ENCODE results near the gene ITSN1.
A peak's percentile ranks its signal among the peaks of the same experiment; 100 is the strongest.

ITSN1 gene

DNA sequence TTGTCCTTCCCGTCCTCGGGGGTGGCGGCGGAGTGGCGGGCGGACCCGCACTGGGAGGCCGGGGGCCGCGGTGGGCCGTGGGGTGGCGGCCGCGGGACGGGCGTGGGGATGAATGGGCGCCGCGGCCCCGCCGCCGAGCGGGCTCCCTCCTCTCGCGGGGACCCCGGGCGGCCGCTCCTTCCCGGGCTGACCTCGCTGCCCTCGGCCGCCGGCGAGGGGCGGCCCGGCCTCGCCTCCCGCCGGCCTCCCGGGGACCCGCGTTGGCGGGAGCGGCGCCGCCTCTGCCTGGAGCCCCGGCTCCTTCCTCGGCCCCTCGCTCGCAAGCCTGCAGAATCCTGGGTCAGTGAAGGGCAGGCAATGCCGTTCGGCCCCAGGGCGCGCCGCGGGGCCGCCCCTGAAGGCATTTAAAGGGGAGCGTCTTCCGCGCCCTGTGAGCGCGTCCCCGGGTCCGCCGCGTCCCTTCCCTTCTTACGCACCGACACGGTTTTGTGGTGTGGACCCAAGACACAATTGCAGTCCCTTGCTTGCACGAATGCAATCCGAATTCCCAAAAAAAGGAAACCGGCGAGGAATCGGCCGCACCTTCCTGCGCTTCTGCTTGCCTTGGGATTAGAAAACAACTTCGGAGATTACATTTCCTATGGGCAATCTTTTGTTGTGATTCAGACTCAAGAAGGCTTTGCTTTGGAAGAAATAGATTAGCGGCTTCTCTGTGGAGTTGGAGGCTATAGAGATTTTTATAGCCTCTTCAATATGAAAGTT is 776 bp downstream of the ITSN1 start:
- DNase-seq (peak in 2 of 3 experiments; percentile 4 to 5), ATAC-seq (replicated peaks) (no peak)
- Mint-ChIP-seq H3K27ac (no peak overlapping the region), H3K4me1 (ENCODE audit: low read depth in 2 of 2) (peaks cover 8 to 14% of the 10 kb centered on the region in 2 donors), H3K9me3 (no peaks in the 10 kb centered on the region), H3K4me3 (peak overlapping the region; percentile 84 to 85), H3K27me3 (peaks cover 0 to 17% of the 10 kb centered on the region in 2 donors), H3K36me3 (ENCODE audit: insufficient read depth) (peaks cover 4% of the 10 kb centered on the region)

GRCh38 chr21:33643658-33644311 is 1.5 kb downstream of the ITSN1 start:
- H3K4me3 Mint-ChIP-seq, result peak overlapping the region; percentile 84 to 85
- peaks cover 8 to 14% of the 10 kb centered on the region in 2 donors for H3K4me1 Mint-ChIP-seq (ENCODE audit: low read depth in 2 of 2)
- no peak for DNase-seq
- ATAC-seq (replicated peaks), result no peak
- H3K36me3 Mint-ChIP-seq (ENCODE audit: insufficient read depth), result peaks cover 4% of the 10 kb centered on the region
- no peak overlapping the region for H3K27ac Mint-ChIP-seq
- no peaks in the 10 kb centered on the region for H3K9me3 Mint-ChIP-seq
- H3K27me3 Mint-ChIP-seq, result peaks cover 0 to 17% of the 10 kb centered on the region in 2 donors

DNA sequence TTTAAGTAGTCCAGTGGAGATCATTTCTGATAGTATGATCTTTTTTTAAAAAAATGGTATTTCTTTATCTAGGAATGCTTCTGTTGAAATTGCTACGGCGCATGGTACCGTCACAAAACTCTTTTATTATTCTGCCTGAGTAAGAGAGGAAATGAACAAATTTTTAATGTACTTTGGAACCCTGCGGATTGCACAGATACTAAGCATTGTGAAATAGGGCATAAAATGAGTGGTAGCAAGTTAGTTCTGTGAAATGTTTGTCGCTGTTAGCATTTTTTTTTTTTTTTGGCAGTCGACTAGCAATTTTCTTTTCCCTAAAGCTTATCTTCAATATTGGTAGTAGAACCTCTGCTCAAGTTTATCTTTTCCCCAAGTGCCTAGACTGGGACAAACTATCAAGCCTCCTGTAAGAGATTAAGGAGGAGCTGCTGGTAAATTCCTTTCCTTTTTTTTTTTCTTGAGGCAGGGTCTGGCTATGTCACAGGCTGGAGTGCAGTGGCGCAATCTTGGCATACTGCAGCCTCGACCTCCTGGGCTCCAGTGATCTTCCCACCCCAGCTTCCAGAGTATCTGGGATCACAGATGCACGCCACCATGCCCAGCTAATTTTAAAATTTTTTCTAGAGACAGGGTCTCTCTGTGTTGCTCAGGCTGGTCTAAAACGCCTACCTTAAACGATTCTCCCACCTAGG is 2.2 kb downstream of the ITSN1 start:
- Mint-ChIP-seq H3K27me3 (peaks cover 0 to 17% of the 10 kb centered on the region in 2 donors), H3K36me3 (ENCODE audit: insufficient read depth) (peaks cover 4% of the 10 kb centered on the region), H3K4me1 (ENCODE audit: low read depth in 2 of 2) (peaks cover 8 to 14% of the 10 kb centered on the region in 2 donors), H3K4me3 (peak overlapping the region in 1 of 2 donors; percentile 84), H3K27ac (no peak overlapping the region), H3K9me3 (no peaks in the 10 kb centered on the region)
- ATAC-seq (replicated peaks), result no peak
- DNase-seq, result no peak

GRCh38 chr21:33645730-33646129 is 3.4 kb downstream of the ITSN1 start:
- H3K4me1 Mint-ChIP-seq (ENCODE audit: low read depth in 2 of 2), result peaks cover 8 to 14% of the 10 kb centered on the region in 2 donors
- H3K27ac Mint-ChIP-seq, result no peak overlapping the region
- no peak for ATAC-seq (replicated peaks)

GRCh38 chr21:33647587-33647986 is 5.3 kb downstream of the ITSN1 start:
- no peak overlapping the region for H3K27ac Mint-ChIP-seq
- H3K4me3 Mint-ChIP-seq, result no peak overlapping the region
- DNase-seq (no peak), ATAC-seq (replicated peaks) (no peak)
- H3K36me3 Mint-ChIP-seq (ENCODE audit: insufficient read depth), result no peaks in the 10 kb centered on the region
- H3K27me3 Mint-ChIP-seq, result peaks cover 0 to 17% of the 10 kb centered on the region in 2 donors
- peaks cover 0 to 5% of the 10 kb centered on the region in 2 donors for H3K4me1 Mint-ChIP-seq (ENCODE audit: low read depth in 2 of 2)
- H3K9me3 Mint-ChIP-seq, result no peaks in the 10 kb centered on the region

More at GRCh38 chr21:33645730-33646129, 3.4 kb downstream of the ITSN1 start:
- Mint-ChIP-seq H3K36me3 (ENCODE audit: insufficient read depth) (peaks cover 4% of the 10 kb centered on the region), H3K27me3 (peaks cover 0 to 17% of the 10 kb centered on the region in 2 donors), H3K4me3 (no peak overlapping the region), H3K9me3 (no peaks in the 10 kb centered on the region)
- DNase-seq, result no peak

DNA sequence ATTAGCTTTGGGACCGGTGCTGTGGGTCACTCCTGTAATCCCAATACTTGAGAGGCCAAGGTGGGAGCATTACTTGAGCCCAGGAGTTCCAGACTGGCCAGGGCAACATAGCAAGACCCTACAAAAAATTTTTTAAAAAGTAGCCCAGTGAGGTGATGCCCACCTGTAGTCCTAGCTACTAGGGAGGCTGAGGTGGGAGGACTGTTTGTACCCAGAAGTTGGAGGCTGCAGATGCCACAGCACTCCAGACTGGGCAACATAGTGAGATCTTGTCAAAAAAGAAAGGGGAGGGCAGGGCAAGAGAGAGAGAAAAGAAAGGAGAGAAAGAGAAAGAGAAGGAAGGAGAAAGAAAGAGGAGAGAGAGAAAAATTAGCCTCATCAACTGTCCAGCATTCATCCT is 6.3 kb downstream of the ITSN1 start:
- DNase-seq (no peak), ATAC-seq (replicated peaks) (no peak)
- Mint-ChIP-seq H3K4me3 (no peak overlapping the region), H3K9me3 (no peaks in the 10 kb centered on the region), H3K27me3 (peaks cover 0 to 13% of the 10 kb centered on the region in 2 donors), H3K27ac (no peak overlapping the region), H3K36me3 (ENCODE audit: insufficient read depth) (no peaks in the 10 kb centered on the region), H3K4me1 (ENCODE audit: low read depth in 2 of 2) (peaks cover 0 to 3% of the 10 kb centered on the region in 2 donors)

GRCh38 chr21:33650230-33650629 is 7.9 kb downstream of the ITSN1 start:
- ATAC-seq (replicated peaks) (no peak), DNase-seq (no peak)
- H3K36me3 Mint-ChIP-seq (ENCODE audit: insufficient read depth), result no peaks in the 10 kb centered on the region
- no peaks in the 10 kb centered on the region for H3K27me3 Mint-ChIP-seq
- no peaks in the 10 kb centered on the region for H3K9me3 Mint-ChIP-seq
- no peak overlapping the region for H3K4me3 Mint-ChIP-seq
- H3K27ac Mint-ChIP-seq, result no peak overlapping the region
- H3K4me1 Mint-ChIP-seq (ENCODE audit: low read depth in 2 of 2), result no peaks in the 10 kb centered on the region

DNA sequence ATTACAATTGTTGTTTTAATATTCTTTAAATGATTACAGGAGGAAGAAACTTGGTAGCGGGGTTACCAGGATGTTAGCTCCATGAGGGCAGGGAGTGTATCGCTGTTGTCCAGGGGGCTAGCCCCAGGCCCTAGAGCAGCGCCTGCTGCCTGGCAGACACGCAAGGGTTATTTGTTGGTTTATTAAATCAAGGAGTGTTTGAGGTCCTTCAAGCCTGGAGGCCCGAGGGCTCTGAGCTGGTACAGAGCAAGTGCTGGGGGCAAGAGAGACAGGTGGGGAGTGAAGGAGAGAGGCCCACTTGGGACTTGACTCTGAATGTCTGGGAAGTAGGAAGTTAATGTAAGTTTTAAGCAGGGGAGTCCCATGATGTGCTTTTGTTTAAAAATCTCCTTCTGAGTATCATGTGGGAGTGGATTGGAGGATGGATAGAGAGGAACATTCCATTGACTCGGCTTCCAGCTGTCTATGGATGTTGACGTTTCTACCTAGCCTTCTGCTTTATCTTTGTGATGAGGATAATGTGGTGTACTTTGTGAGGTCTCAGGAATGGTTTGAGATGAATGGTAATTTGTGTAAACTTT is 8.7 kb downstream of the ITSN1 start:
- H3K36me3 Mint-ChIP-seq (ENCODE audit: insufficient read depth), result no peaks in the 10 kb centered on the region
- H3K4me1 Mint-ChIP-seq (ENCODE audit: low read depth in 2 of 2), result no peaks in the 10 kb centered on the region
- ATAC-seq (replicated peaks) (no peak), DNase-seq (no peak)
- H3K27me3 Mint-ChIP-seq, result no peaks in the 10 kb centered on the region
- no peak overlapping the region for H3K27ac Mint-ChIP-seq
- no peaks in the 10 kb centered on the region for H3K9me3 Mint-ChIP-seq
- no peak overlapping the region for H3K4me3 Mint-ChIP-seq

DNA sequence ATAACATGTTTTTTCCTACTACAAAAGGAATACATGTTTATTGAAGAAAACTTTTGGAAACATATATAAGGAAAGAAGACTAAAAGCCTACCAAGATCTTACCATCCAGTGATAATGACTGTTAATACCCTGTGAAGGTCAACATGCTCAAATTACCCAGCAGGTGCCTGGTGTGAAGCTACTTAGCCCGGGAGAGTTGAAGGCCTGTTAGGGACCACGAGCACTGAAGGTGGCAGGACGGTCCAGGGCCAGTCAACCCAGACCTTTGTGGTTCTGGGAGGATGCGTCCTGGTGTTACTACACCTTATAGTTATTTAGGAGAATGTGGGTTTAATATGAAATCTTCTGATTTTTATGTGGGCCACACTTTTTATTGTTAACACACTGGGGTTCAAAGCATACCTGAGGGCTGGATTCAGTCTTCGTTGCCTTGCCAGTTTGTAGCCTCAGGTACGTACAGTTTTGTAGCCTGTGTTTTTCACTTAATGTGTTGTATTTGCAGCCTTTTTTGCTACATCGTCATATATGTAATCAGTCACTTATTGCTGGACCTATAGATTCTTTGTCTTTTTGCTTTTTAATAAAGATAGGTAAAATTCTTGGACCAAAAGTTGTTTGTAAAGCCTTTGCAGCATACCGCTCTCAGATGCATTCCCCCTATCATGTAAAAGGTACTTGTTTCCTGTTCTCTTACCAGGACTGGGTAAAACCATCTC is 9.8 kb downstream of the ITSN1 start:
- Mint-ChIP-seq H3K27me3 (peaks cover 0 to 3% of the 10 kb centered on the region in 2 donors), H3K9me3 (no peaks in the 10 kb centered on the region), H3K4me3 (no peak overlapping the region), H3K36me3 (ENCODE audit: insufficient read depth) (no peaks in the 10 kb centered on the region), H3K4me1 (ENCODE audit: low read depth in 2 of 2) (no peaks in the 10 kb centered on the region), H3K27ac (no peak overlapping the region)
- DNase-seq (no peak), ATAC-seq (replicated peaks) (no peak)

- H3K4me1 Mint-ChIP-seq (ENCODE audit: low read depth in 2 of 2), result no peaks in the 10 kb centered on the region
- no peak overlapping the region for H3K4me3 Mint-ChIP-seq
- peaks cover 0 to 17% of the 10 kb centered on the region in 2 donors for H3K27me3 Mint-ChIP-seq
- no peak for DNase-seq
- no peaks in the 10 kb centered on the region for H3K36me3 Mint-ChIP-seq (ENCODE audit: insufficient read depth)
- ATAC-seq (replicated peaks), result no peak
- H3K9me3 Mint-ChIP-seq, result no peaks in the 10 kb centered on the region
- H3K27ac Mint-ChIP-seq, result no peak overlapping the region
Measured at GRCh38 chr21:33654412-33654811, 12.1 kb downstream of the ITSN1 start.

GRCh38 chr21:33655588-33656221 is 13.4 kb downstream of the ITSN1 start:
- Mint-ChIP-seq H3K27me3 (peaks cover 8 to 17% of the 10 kb centered on the region in 2 donors), H3K4me3 (no peak overlapping the region), H3K9me3 (no peaks in the 10 kb centered on the region), H3K27ac (no peak overlapping the region), H3K36me3 (ENCODE audit: insufficient read depth) (no peaks in the 10 kb centered on the region), H3K4me1 (ENCODE audit: low read depth in 2 of 2) (no peaks in the 10 kb centered on the region)
- no peak for DNase-seq
- ATAC-seq (replicated peaks), result no peak

GRCh38 chr21:33657124-33657820 is 15.0 kb downstream of the ITSN1 start:
- no peaks in the 10 kb centered on the region for H3K4me1 Mint-ChIP-seq (ENCODE audit: low read depth in 2 of 2)
- no peak for DNase-seq
- no peaks in the 10 kb centered on the region for H3K36me3 Mint-ChIP-seq (ENCODE audit: insufficient read depth)
- H3K27ac Mint-ChIP-seq, result no peak overlapping the region
- H3K4me3 Mint-ChIP-seq, result no peak overlapping the region
- peaks cover 8 to 17% of the 10 kb centered on the region in 2 donors for H3K27me3 Mint-ChIP-seq
- ATAC-seq (replicated peaks), result no peak
- no peaks in the 10 kb centered on the region for H3K9me3 Mint-ChIP-seq

Measured in effector memory CD8-positive, alpha-beta T cell (primary cell).